ENCODE data around the gene BACE1-AS. TPM values are rescaled to one million over a fixed set of nuclear protein-coding genes. Genes with fewer than 3 reads are reported as not detected.

The BACE1-AS gene
- total RNA-seq, 1 experiment from 2014 or later, result 8.8 TPM

- Mint-ChIP-seq H3K36me3 (ENCODE audit: insufficient read depth, unreplicated experiment) (peaks cover 8% of the 10 kb centered on the region), H3K27ac (ENCODE audit: unreplicated experiment) (no peak overlapping the region), H3K9me3 (ENCODE audit: low read depth, unreplicated experiment) (no peaks in the 10 kb centered on the region), H3K27me3 (ENCODE audit: unreplicated experiment) (no peaks in the 10 kb centered on the region), H3K4me3 (ENCODE audit: low read depth, unreplicated experiment) (no peak overlapping the region), H3K4me1 (ENCODE audit: low read depth, unreplicated experiment) (no peaks in the 10 kb centered on the region)
- TF ChIP-seq CTCF (IDR thresholded peaks at IDR 0.05; ENCODE audit: unreplicated experiment), result no peak
- DNase-seq, result no peak
- BruUV-seq (replicated peaks), result no TSS peak
- CTCF ChIA-PET, result no interaction called here
- intact Hi-C loops (cut with micrococcal nuclease; ENCODE audit: unreplicated experiment), result no loop called here
Observed at GRCh38 chr11:117278347-117278746, 12.8 kb upstream of the BACE1-AS start.

- H3K27ac Mint-ChIP-seq (ENCODE audit: unreplicated experiment), result no peak overlapping the region
Observed at GRCh38 chr11:117279711-117280376, 11.3 kb upstream of the BACE1-AS start.

DNA sequence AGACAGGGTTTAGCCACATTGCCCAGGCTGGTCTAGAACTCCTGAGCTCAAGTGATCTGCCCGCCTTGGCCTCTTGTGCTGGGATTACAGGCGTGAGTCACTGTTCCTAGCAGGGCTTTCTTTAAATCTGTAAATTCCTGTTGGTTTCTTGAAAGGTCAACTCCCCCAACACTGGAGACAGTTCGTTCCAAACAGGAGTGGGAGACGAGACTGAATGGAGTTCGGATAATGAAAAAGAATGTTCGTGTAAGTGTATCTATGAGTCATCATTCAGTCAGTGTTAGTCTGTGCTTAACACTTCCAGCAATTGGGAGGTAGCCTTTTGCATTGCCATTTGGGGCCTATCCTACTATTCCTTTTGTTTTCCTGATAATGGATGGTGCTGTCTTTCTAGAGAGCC lies 10.0 kb upstream of the BACE1-AS start:
- Mint-ChIP-seq H3K4me3 (ENCODE audit: low read depth, unreplicated experiment) (no peak overlapping the region), H3K9me3 (ENCODE audit: low read depth, unreplicated experiment) (no peaks in the 10 kb centered on the region), H3K27ac (ENCODE audit: unreplicated experiment) (no peak overlapping the region), H3K27me3 (ENCODE audit: unreplicated experiment) (no peaks in the 10 kb centered on the region), H3K36me3 (ENCODE audit: insufficient read depth, unreplicated experiment) (no peaks in the 10 kb centered on the region), H3K4me1 (ENCODE audit: low read depth, unreplicated experiment) (no peaks in the 10 kb centered on the region)
- no peak for DNase-seq
- CTCF ChIA-PET, result no interaction called here
- BruUV-seq (replicated peaks), result no TSS peak
- intact Hi-C loops (cut with micrococcal nuclease; ENCODE audit: unreplicated experiment), result no loop called here
- no peak for TF ChIP-seq CTCF (IDR thresholded peaks at IDR 0.05; ENCODE audit: unreplicated experiment)

More at GRCh38 chr11:117279711-117280376, 11.3 kb upstream of the BACE1-AS start:
- no TSS peak for BruUV-seq (replicated peaks)
- no peaks in the 10 kb centered on the region for H3K27me3 Mint-ChIP-seq (ENCODE audit: unreplicated experiment)
- H3K4me1 Mint-ChIP-seq (ENCODE audit: low read depth, unreplicated experiment), result no peaks in the 10 kb centered on the region
- DNase-seq, result no peak
- no peaks in the 10 kb centered on the region for H3K36me3 Mint-ChIP-seq (ENCODE audit: insufficient read depth, unreplicated experiment)
- CTCF ChIA-PET, result no interaction called here
- TF ChIP-seq CTCF (IDR thresholded peaks at IDR 0.05; ENCODE audit: unreplicated experiment), result no peak
- no peak overlapping the region for H3K4me3 Mint-ChIP-seq (ENCODE audit: low read depth, unreplicated experiment)
- H3K9me3 Mint-ChIP-seq (ENCODE audit: low read depth, unreplicated experiment), result no peaks in the 10 kb centered on the region
- intact Hi-C loops (cut with micrococcal nuclease; ENCODE audit: unreplicated experiment), result no loop called here

GRCh38 chr11:117281869-117282268 lies 9.3 kb upstream of the BACE1-AS start:
- Mint-ChIP-seq H3K9me3 (ENCODE audit: low read depth, unreplicated experiment) (no peaks in the 10 kb centered on the region), H3K4me1 (ENCODE audit: low read depth, unreplicated experiment) (no peaks in the 10 kb centered on the region), H3K27me3 (ENCODE audit: unreplicated experiment) (no peaks in the 10 kb centered on the region), H3K4me3 (ENCODE audit: low read depth, unreplicated experiment) (no peak overlapping the region), H3K36me3 (ENCODE audit: insufficient read depth, unreplicated experiment) (no peaks in the 10 kb centered on the region), H3K27ac (ENCODE audit: unreplicated experiment) (no peak overlapping the region)
- BruUV-seq (replicated peaks), result TSS peak; percentile 41
- CTCF ChIA-PET, result no interaction called here
- intact Hi-C loops (cut with micrococcal nuclease; ENCODE audit: unreplicated experiment), result no loop called here
- no peak for DNase-seq
- TF ChIP-seq CTCF (IDR thresholded peaks at IDR 0.05; ENCODE audit: unreplicated experiment), result no peak
